Neuron (in vitro differentiated cells): ENCODE measurements around the gene PPP1R36.

Experiments used
- H2AFZ ChIP-seq: one replicate; pipeline ENCODE4 v1.6.1; 2013; ENCODE audit warnings: low read depth, mild to moderate bottlenecking, inconsistent platforms, low read length, moderate library complexity
- H3K27me3 ChIP-seq: one replicate; pipeline ENCODE4 v1.6.1; 2013; ENCODE audit warnings: low read length; ENCODE audit not compliant: insufficient read depth
- H3K36me3 ChIP-seq: one replicate; pipeline ENCODE4 v1.6.1; 2013; ENCODE audit warnings: low read length; ENCODE audit not compliant: insufficient read depth
- H3K4me1 ChIP-seq: one replicate; pipeline ENCODE4 v1.6.1; 2013; ENCODE audit warnings: low read length; ENCODE audit not compliant: insufficient read depth
- H3K4me3 ChIP-seq: 2 replicates; pipeline ENCODE4 v1.5.1; 2013; ENCODE audit warnings: mild to moderate bottlenecking, low read length, moderate library complexity
- H3K9me3 ChIP-seq: one replicate; pipeline ENCODE4 v1.6.1; 2013; ENCODE audit warnings: low read length

Gene PPP1R36

GRCh38 chr14:64594438-64594837, 44.7 kb downstream of the PPP1R36 start:
- H3K4me1 ChIP-seq, result no peaks in the 10 kb centered on the region
- no peaks in the 10 kb centered on the region for H3K27me3 ChIP-seq
- H3K9me3 ChIP-seq, result no peaks in the 10 kb centered on the region
- H3K36me3 ChIP-seq, result no peaks in the 10 kb centered on the region
- no peak overlapping the region for H2AFZ ChIP-seq
- no peak overlapping the region for H3K4me3 ChIP-seq

- no peaks in the 10 kb centered on the region for H3K36me3 ChIP-seq
- no peak overlapping the region for H2AFZ ChIP-seq
- H3K4me1 ChIP-seq, result no peaks in the 10 kb centered on the region
- H3K27me3 ChIP-seq, result no peaks in the 10 kb centered on the region
- H3K9me3 ChIP-seq, result no peaks in the 10 kb centered on the region
- no peak overlapping the region for H3K4me3 ChIP-seq
Measured at GRCh38 chr14:64598404-64598803, 48.6 kb downstream of the PPP1R36 start.

- Histone ChIP-seq H3K9me3 (no peaks in the 10 kb centered on the region), H2AFZ (no peak overlapping the region), H3K27me3 (peaks cover 2% of the 10 kb centered on the region), H3K4me1 (peaks cover 3% of the 10 kb centered on the region), H3K36me3 (no peaks in the 10 kb centered on the region), H3K4me3 (no peak overlapping the region)
Measured at GRCh38 chr14:64601571-64601970, 51.8 kb downstream of the PPP1R36 start.

- H3K27me3 ChIP-seq, result peaks cover 2% of the 10 kb centered on the region
- no peaks in the 10 kb centered on the region for H3K36me3 ChIP-seq
- H3K9me3 ChIP-seq, result no peaks in the 10 kb centered on the region
- H3K4me1 ChIP-seq, result peaks cover 3% of the 10 kb centered on the region
- no peak overlapping the region for H2AFZ ChIP-seq
- H3K4me3 ChIP-seq, result no peak overlapping the region
Measured at GRCh38 chr14:64602826-64603225, 53.1 kb downstream of the PPP1R36 start.

GRCh38 chr14:64604001-64604400, 54.2 kb downstream of the PPP1R36 start:
- Histone ChIP-seq H3K9me3 (no peaks in the 10 kb centered on the region), H3K4me1 (peaks cover 3% of the 10 kb centered on the region), H2AFZ (no peak overlapping the region), H3K36me3 (no peaks in the 10 kb centered on the region), H3K4me3 (no peak overlapping the region), H3K27me3 (peaks cover 2% of the 10 kb centered on the region)

- Histone ChIP-seq H3K4me1 (peaks cover 3% of the 10 kb centered on the region), H3K9me3 (no peaks in the 10 kb centered on the region), H3K27me3 (peaks cover 2% of the 10 kb centered on the region), H2AFZ (no peak overlapping the region), H3K36me3 (no peaks in the 10 kb centered on the region), H3K4me3 (no peak overlapping the region)
Measured at GRCh38 chr14:64604881-64605280, 55.1 kb downstream of the PPP1R36 start.

- Histone ChIP-seq H3K36me3 (no peaks in the 10 kb centered on the region), H3K27me3 (peaks cover 2% of the 10 kb centered on the region), H2AFZ (no peak overlapping the region), H3K9me3 (no peaks in the 10 kb centered on the region), H3K4me3 (no peak overlapping the region), H3K4me1 (peaks cover 3% of the 10 kb centered on the region)
Measured at GRCh38 chr14:64605926-64606685, 56.3 kb downstream of the PPP1R36 start.

- Histone ChIP-seq H3K36me3 (no peaks in the 10 kb centered on the region), H3K9me3 (no peaks in the 10 kb centered on the region), H3K4me1 (peaks cover 14% of the 10 kb centered on the region), H2AFZ (no peak overlapping the region), H3K4me3 (no peak overlapping the region), H3K27me3 (peaks cover 2% of the 10 kb centered on the region)
Measured at GRCh38 chr14:64610049-64610746, 60.4 kb downstream of the PPP1R36 start.

GRCh38 chr14:64611358-64612020, 61.7 kb downstream of the PPP1R36 start:
- Histone ChIP-seq H3K4me1 (peaks cover 17% of the 10 kb centered on the region), H3K9me3 (no peaks in the 10 kb centered on the region), H2AFZ (no peak overlapping the region), H3K36me3 (no peaks in the 10 kb centered on the region), H3K4me3 (no peak overlapping the region), H3K27me3 (peaks cover under 1% of the 10 kb centered on the region)

GRCh38 chr14:64612021-64612380, 62.2 kb downstream of the PPP1R36 start:
- H3K27me3 ChIP-seq, result no peaks in the 10 kb centered on the region
- peaks cover 17% of the 10 kb centered on the region for H3K4me1 ChIP-seq
- no peak overlapping the region for H3K4me3 ChIP-seq
- no peaks in the 10 kb centered on the region for H3K9me3 ChIP-seq
- H2AFZ ChIP-seq, result no peak overlapping the region
- no peaks in the 10 kb centered on the region for H3K36me3 ChIP-seq

- Histone ChIP-seq H3K36me3 (no peaks in the 10 kb centered on the region), H3K4me3 (no peak overlapping the region), H2AFZ (no peak overlapping the region), H3K27me3 (no peaks in the 10 kb centered on the region), H3K9me3 (no peaks in the 10 kb centered on the region), H3K4me1 (peaks cover 17% of the 10 kb centered on the region)
Measured at GRCh38 chr14:64612971-64613666, 63.4 kb downstream of the PPP1R36 start.

- H3K27me3 ChIP-seq, result no peaks in the 10 kb centered on the region
- no peaks in the 10 kb centered on the region for H3K36me3 ChIP-seq
- H3K4me1 ChIP-seq, result peaks cover 17% of the 10 kb centered on the region
- H2AFZ ChIP-seq, result peak overlapping the region; percentile 69
- no peaks in the 10 kb centered on the region for H3K9me3 ChIP-seq
- no peak overlapping the region for H3K4me3 ChIP-seq
Measured at GRCh38 chr14:64614166-64614565, 64.4 kb downstream of the PPP1R36 start.
